ENCODE data around the gene KLHDC3.

DNA sequence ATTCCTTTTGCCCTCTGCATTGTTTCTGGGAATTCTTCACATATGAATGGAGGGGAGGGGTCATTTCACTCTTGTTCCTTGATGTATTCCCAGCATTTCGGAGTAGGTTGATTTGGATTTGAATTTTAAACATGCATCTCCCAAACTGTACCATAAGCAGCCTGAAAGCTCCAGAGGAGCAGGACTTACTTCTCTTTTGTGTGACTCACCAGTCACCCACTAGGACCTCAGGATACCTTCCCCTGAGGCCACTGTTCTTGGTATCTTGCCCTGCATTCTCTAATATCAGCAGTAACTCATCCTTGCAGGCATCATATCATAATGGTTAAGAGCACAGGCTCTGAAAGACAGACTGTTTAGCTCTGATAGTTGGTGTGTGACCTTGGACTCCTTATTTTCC, 44.5 kb downstream of the KLHDC3 start:
- no peak for TF ChIP-seq CTCF (IDR thresholded peaks at IDR 0.05)
- no peak for TF ChIP-seq EZH2 (IDR thresholded peaks at IDR 0.05; ENCODE audit: borderline replicate concordance, insufficient read depth, low read depth, low read length, poor library complexity, severe bottlenecking)
